GM12874 (cell line): ENCODE results near the gene CPNE9.

Source experiments
- TF ChIP-seq, protein P1 (sequence below): IDR thresholded peaks from 2 replicates; pipeline ENCODE4 v1.5.1; 2011; ENCODE audit warnings: low read depth, mild to moderate bottlenecking, control low read depth, low read length, moderate library complexity; ENCODE audit not compliant: insufficient read depth

CPNE9 gene

DNA sequence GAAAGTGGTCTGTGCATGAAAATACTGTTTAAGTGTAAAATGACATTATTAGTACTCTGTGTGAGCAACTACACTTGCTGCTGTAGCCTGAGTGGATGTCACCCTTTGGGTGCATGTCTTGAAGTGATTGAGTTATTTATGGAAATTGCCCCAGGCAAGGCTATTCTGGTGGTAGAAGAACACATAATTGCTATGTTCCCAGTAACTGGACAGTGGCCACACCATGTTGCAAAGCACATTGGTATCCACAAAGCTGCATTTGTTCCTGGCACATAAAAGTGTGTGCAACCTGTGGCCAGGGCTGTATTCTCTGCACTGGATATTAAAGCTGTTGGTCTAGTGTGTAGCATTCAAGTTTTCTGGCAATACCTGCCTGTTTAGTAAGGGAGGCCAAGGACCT is 30.6 kb upstream of the CPNE9 start:
- TF ChIP-seq, protein P1, sequence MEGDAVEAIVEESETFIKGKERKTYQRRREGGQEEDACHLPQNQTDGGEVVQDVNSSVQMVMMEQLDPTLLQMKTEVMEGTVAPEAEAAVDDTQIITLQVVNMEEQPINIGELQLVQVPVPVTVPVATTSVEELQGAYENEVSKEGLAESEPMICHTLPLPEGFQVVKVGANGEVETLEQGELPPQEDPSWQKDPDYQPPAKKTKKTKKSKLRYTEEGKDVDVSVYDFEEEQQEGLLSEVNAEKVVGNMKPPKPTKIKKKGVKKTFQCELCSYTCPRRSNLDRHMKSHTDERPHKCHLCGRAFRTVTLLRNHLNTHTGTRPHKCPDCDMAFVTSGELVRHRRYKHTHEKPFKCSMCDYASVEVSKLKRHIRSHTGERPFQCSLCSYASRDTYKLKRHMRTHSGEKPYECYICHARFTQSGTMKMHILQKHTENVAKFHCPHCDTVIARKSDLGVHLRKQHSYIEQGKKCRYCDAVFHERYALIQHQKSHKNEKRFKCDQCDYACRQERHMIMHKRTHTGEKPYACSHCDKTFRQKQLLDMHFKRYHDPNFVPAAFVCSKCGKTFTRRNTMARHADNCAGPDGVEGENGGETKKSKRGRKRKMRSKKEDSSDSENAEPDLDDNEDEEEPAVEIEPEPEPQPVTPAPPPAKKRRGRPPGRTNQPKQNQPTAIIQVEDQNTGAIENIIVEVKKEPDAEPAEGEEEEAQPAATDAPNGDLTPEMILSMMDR: no peak

DNA sequence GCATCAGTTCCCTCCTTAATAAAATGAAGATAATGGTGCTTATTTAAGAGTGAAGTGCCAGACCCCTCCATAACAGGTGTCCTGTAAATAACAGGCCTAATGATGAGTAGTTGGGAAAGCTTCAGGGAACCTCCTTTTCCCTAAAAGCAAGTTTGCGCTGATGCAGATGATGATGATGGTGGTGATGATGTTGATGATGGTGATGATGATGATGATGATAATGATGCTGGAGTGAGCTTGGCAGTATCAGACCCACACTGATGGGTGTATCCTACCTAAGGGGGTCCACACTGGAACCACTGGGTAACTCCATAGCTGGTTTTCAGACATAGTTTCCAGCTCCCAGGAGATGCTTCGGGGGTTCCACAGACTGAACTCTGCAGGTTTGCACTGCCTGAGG is 29.9 kb upstream of the CPNE9 start:
- TF ChIP-seq, protein P1: no peak

DNA sequence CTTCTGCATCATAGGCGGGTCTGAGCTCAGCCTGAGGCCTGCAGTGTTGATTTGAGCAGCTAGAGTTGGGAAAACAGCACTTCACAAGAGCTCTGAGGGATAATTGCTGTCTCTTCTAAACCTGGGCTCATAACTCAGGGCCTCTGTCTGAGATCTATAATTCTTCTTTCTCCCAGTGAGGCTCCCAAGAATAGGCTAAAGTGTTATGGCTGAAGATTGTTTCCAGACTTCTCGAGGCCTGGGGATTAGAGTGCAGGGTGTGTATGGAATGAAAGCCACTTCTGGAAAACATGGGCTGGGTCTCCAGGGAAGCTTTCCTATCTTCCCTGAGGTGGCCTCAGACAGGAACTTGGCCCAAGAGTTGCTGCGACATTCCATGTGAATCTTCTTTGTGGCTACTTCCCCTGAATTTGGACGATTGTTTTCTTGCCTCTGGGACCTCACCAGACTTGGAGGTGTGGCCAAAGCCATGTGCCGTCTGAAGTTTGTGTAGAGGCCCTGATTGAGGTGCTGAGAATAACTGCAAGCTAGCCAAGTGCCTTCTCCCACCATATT is 27.8 kb upstream of the CPNE9 start:
- TF ChIP-seq, protein P1: no peak

DNA sequence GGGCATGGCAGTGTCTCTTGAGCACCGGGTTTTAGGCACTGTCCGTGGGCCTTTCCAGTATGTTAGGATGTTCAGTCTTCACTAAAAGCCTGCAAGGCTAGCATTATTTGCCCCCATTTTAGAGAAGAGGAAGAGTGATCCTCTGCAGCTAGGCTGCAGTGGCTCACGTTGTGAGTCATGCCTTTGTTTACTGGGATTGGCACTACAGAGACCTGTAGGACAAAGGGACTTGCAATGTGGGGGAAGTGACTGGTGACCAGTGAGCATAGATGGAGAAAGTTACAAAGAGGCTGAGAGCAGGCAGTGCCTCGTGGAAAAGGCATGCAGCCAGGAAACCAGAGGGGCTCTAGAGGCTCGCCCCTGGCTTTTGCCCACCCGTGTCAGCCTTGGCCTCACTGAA is 26.8 kb upstream of the CPNE9 start:
- TF ChIP-seq, protein P1: no peak

DNA sequence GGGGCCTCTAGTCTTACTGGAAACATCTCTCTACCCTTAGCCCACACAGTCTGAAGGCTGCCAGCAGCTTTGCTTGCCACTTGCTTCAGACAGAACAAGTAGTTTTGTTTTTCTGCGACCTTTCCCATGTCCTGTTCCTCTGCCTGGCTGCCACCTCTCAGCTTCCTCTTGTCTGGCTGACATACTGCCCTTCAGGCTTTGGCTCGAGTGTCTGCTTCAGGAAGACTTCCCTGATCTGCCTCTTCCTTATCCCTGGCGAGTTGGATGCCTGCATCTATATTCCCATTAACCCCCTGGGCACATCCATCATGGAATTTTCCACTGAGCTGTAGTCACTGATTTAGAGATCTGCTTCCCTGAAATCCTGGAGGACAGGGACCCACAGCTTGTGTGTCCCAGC is 25.1 kb upstream of the CPNE9 start:
- TF ChIP-seq, protein P1: no peak

DNA sequence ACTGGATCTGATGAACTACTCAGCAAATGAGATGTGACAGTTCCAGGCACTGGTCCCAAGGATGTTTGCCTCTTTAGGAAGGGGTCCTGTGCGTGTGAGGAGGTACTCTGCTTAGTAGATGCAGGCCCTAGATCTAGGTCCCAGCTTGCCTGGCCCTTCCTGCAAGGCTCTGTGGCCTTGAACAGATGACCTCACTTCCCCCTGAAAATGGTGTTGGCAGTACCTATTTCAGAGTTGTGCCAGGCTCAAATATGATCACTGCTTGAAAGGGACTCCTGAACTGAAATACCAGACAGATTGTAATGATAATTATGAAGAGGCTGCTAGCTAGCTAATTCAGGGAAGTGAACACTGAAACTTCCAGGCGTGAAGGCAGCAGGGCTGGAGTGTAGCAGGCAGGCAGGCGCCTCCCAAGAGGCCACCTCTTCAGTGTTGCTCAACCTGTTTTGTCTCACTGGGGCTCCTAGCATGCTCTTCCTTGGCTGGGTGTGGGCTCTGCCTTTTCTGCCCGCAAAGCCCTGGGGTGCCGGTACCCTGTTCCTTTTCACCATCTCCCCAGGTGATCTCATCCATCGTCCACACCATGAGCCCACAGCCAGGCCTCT is 24.1 kb upstream of the CPNE9 start:
- TF ChIP-seq, protein P1: no peak

DNA sequence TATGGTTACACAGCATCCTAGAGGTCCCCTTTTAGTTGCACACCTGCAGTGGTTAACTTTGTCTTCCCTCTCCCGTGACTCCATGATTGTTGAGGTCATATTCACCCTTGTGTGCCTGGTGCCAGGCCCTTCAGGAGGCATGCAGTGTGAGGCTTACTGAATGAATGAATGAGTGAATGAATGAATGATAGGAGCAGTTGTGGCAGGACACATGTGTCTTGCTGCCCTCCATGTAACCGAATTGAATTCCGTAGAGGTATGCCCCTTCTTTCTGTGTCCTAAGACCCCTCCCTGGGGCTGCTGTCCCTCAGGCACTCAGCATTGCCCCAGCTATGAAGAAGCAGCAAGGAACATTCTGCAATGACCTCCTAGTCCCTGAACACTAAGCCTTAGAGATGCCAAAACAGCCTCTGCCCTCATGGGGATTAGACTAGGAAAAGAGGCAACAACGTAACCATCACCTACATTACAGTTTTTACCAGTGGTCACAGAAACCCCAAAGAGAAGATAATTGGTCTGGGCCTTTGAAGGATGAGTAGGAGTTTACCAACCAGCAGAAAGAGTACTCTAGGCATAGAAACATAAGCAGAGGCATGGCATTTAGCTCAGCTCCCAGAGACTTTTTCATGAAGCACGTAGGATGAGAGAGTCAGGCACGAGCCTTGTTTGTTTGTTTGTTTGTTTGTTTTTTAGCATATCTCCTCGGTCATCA is 22.5 kb upstream of the CPNE9 start:
- TF ChIP-seq, protein P1: no peak
